ENCODE results near the gene GABBR1. TPM values are rescaled to one million over a fixed set of nuclear protein-coding genes. Genes with fewer than 3 reads are reported as not detected.

The GABBR1 gene
- total and polyA plus RNA-seq, 2 donors (not counting 3 experiments of a cell fraction or from before 2014, with no cell fraction given) = 43.6 to 50.8 TPM

DNA sequence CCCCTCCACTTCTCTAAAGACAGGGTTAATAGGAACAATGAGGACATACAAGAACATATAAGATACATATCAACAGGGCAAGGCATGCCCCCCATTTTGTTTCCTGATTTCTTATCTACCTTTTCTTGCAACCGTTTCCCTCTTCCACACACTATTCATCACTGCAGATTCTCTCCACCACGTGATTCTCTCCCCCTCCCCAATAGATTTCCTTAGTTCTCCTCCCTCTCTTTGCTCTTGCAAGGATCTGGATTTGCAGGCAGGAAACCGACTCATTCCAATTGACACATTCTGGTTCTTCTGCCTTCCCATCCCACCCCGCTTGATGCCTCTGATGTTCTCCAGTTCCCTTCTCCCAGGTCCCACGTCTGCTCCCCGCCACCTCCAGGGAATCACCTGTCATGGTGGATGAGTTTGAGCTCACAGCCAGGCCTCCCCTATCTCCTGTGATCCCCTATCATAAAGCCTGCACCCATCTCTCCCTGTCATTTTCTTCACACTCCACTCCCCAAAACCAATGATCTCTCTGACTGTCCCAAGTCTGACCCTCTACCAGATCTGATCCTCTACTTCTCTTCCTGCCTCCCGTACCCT lies 7.5 kb downstream of the GABBR1 start:
- Histone ChIP-seq H3K9me1 (replicated peaks; ENCODE audit: control insufficient read depth, extremely low read depth, insufficient read depth, low read length) (no peaks in the 10 kb centered on the region), H3K9me3 (replicated peaks; ENCODE audit: control insufficient read depth, insufficient read depth, low read length) (no peaks in the 10 kb centered on the region), H3K4me2 (ENCODE audit: insufficient read depth, low read length) (no peak overlapping the region), H4K20me1 (replicated peaks; ENCODE audit: control insufficient read depth, extremely low read depth, insufficient read depth, low read length) (no peaks in the 10 kb centered on the region), H3K4me1 (ENCODE audit: control insufficient read depth, extremely low read depth, insufficient read depth, low read length) (peaks cover 13% of the 10 kb centered on the region), H2AFZ (ENCODE audit: low read depth, low read length) (no peak overlapping the region), H3K79me2 (ENCODE audit: control insufficient read depth, insufficient read depth, low read length) (no peaks in the 10 kb centered on the region), H3K36me3 (ENCODE audit: control insufficient read depth in 2 of 2, extremely low read depth in 1 of 2, insufficient read depth in 2 of 2, low read length in 2 of 2) (peaks cover 5 to 10% of the 10 kb centered on the region in 2 experiments), H3K4me3 (replicated peaks in 1 of 3; ENCODE audit: insufficient read depth in 1 of 3, low read depth in 1 of 3, low read length in 3 of 3) (no peak overlapping the region), H3K9ac (replicated peaks; ENCODE audit: extremely low read depth, insufficient read depth, low read length) (no peak overlapping the region), H3K27me3 (ENCODE audit: control insufficient read depth in 2 of 2, insufficient read depth in 2 of 2, low read length in 2 of 2) (no peaks in the 10 kb centered on the region), H3K27ac (ENCODE audit: insufficient read depth, low read depth, low read length) (no peak overlapping the region)
- FAIRE-seq = no peak
- intact Hi-C loops (cut with micrococcal nuclease) (loop anchor here (5.0 kb wide), 1 partner anchor 1288 kb away; the partner anchor contains the start of gene ZSCAN31), dilution Hi-C loops (cut with MboI; ENCODE audit: extremely low pct_ligation_motif_present, low sequenced_read_pairs) (no loop called here)
- TF ChIP-seq JUN (IDR thresholded peaks at IDR 0.05; ENCODE audit: borderline replicate concordance, insufficient read depth, insufficient read length, low read depth) (no peak), EZH2 (IDR thresholded peaks at IDR 0.05; ENCODE audit: borderline replicate concordance, low read depth, low read length, severe bottlenecking) (no peak)
- TF ChIP-seq, protein P1, sequence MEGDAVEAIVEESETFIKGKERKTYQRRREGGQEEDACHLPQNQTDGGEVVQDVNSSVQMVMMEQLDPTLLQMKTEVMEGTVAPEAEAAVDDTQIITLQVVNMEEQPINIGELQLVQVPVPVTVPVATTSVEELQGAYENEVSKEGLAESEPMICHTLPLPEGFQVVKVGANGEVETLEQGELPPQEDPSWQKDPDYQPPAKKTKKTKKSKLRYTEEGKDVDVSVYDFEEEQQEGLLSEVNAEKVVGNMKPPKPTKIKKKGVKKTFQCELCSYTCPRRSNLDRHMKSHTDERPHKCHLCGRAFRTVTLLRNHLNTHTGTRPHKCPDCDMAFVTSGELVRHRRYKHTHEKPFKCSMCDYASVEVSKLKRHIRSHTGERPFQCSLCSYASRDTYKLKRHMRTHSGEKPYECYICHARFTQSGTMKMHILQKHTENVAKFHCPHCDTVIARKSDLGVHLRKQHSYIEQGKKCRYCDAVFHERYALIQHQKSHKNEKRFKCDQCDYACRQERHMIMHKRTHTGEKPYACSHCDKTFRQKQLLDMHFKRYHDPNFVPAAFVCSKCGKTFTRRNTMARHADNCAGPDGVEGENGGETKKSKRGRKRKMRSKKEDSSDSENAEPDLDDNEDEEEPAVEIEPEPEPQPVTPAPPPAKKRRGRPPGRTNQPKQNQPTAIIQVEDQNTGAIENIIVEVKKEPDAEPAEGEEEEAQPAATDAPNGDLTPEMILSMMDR (IDR thresholded peaks at IDR 0.05; ENCODE audit: extremely low read depth in 1 of 2, insufficient read depth in 1 of 2, low read depth in 1 of 2, low read length in 2 of 2) = no peak
- TF ChIP-seq, protein P2, sequence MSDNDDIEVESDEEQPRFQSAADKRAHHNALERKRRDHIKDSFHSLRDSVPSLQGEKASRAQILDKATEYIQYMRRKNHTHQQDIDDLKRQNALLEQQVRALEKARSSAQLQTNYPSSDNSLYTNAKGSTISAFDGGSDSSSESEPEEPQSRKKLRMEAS (IDR thresholded peaks at IDR 0.05; ENCODE audit: insufficient read depth, insufficient read length) = no peak
- POLR2A ChIA-PET = no interaction called here
- no TSS peak for BruUV-seq (replicated peaks)
- CTCF ChIA-PET = interaction anchor here (0.7 to 3.8 kb wide), 3 partner anchors 24 to 28 kb away, joined by 3 to 23 read pairs (median 12); no protein-coding TSS in a partner anchor
- DNase-seq (ENCODE audit: low read depth, low spot score) = no peak

All from endothelial cell of umbilical vein (primary cell).